HS-5 (cell line): ENCODE data around the gene IL17A.
A peak's percentile ranks its signal among the peaks of the same experiment; 100 is the strongest.

Source experiments
- DNase-seq: peaks from one replicate; pipeline ENCODE4 v3.0.0-alpha.2; 2012; ENCODE audit warnings: low read depth

Gene IL17A

GRCh38 chr6:52216932-52217575, 30.9 kb downstream of the IL17A start:
- DNase-seq = no peak

GRCh38 chr6:52217761-52218160, 31.6 kb downstream of the IL17A start:
- DNase-seq = no peak

GRCh38 chr6:52221302-52221701, 35.1 kb downstream of the IL17A start:
- no peak for DNase-seq

GRCh38 chr6:52227495-52227894, 41.3 kb downstream of the IL17A start:
- DNase-seq = no peak

- no peak for DNase-seq
Measured at GRCh38 chr6:52230685-52231084, 44.5 kb downstream of the IL17A start.

- DNase-seq = no peak
Measured at GRCh38 chr6:52231406-52232127, 45.4 kb downstream of the IL17A start.

- DNase-seq = no peak
Measured at GRCh38 chr6:52233005-52233404, 46.8 kb downstream of the IL17A start.

GRCh38 chr6:52233975-52234823, 48.0 kb downstream of the IL17A start:
- peak; percentile 44 for DNase-seq
